ENCODE measurements around the gene PHF21A. TPM values are rescaled to one million over a fixed set of nuclear protein-coding genes. Genes with fewer than 3 reads are reported as not detected.

PHF21A gene
- total and polyA plus RNA-seq, 2 donors (not counting 3 experiments of a cell fraction or from before 2014, with no cell fraction given), result 14.1 to 30.5 TPM

DNA sequence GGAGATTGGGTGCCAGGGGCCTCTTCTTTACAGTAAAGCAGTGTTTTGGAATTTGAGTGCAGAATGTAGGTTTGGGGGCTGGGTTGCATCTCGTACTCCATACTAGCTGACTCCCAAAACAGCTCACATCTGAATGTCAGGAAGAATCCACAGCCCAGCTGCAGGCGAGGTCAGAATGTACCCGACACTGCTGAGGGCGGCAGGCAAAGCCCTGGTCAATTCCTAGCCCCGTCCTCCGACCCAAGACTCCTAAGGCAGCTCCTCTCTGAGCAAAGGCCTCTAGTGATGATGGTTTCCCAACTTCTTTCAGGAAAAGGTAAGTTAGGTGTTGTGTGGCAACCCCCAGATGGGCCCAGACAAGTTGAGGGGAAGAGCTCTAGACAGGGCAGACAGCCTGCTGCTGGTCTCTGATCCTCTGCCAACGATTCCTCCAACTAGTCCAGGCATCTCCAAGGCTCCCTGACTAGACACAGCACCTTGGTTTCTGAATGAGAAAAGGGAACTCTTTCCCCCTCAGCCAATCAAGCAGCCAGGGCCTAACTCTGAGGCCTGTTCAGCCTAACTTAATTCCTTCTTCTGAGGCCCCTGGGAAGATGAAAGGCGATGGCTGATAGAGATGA lies 190.2 kb downstream of the PHF21A start:
- BruUV-seq (replicated peaks), result no TSS peak
- FAIRE-seq (no peak), DNase-seq (ENCODE audit: low read depth, low spot score) (no peak)
- intact Hi-C loops (cut with micrococcal nuclease), result no loop called here
- dilution Hi-C loops (cut with MboI; ENCODE audit: extremely low pct_ligation_motif_present, low sequenced_read_pairs), result no loop called here
- ChIA-PET POLR2A (no interaction called here), CTCF (interaction anchor here (0.9 to 1.6 kb wide), 2 partner anchors 9 to 34 kb away, joined by 4 to 5 read pairs; no protein-coding TSS in a partner anchor)
- Histone ChIP-seq H2AFZ (ENCODE audit: low read depth, low read length) (no peak overlapping the region), H3K9ac (replicated peaks; ENCODE audit: extremely low read depth, insufficient read depth, low read length) (no peak overlapping the region), H4K20me1 (replicated peaks; ENCODE audit: control insufficient read depth, extremely low read depth, insufficient read depth, low read length) (no peaks in the 10 kb centered on the region), H3K79me2 (ENCODE audit: control insufficient read depth, insufficient read depth, low read length) (no peaks in the 10 kb centered on the region), H3K9me1 (replicated peaks; ENCODE audit: control insufficient read depth, extremely low read depth, insufficient read depth, low read length) (no peaks in the 10 kb centered on the region), H3K36me3 (ENCODE audit: control insufficient read depth in 2 of 2, extremely low read depth in 1 of 2, insufficient read depth in 2 of 2, low read length in 2 of 2) (peaks cover 0 to 31% of the 10 kb centered on the region in 2 experiments), H3K27ac (ENCODE audit: insufficient read depth, low read depth, low read length) (no peak overlapping the region), H3K4me2 (ENCODE audit: insufficient read depth, low read length) (no peak overlapping the region), H3K4me3 (replicated peaks in 1 of 3; ENCODE audit: insufficient read depth in 1 of 3, low read depth in 1 of 3, low read length in 3 of 3) (no peak overlapping the region), H3K4me1 (ENCODE audit: control insufficient read depth, extremely low read depth, insufficient read depth, low read length) (no peaks in the 10 kb centered on the region), H3K27me3 (ENCODE audit: control insufficient read depth in 2 of 2, insufficient read depth in 2 of 2, low read length in 2 of 2) (no peaks in the 10 kb centered on the region), H3K9me3 (replicated peaks; ENCODE audit: control insufficient read depth, insufficient read depth, low read length) (no peaks in the 10 kb centered on the region)
- TF ChIP-seq POLR2AphosphoS5 (IDR thresholded peaks at IDR 0.05; ENCODE audit: insufficient read depth, low read depth, low read length) (no peak), POLR2A (IDR thresholded peaks at IDR 0.05; ENCODE audit: low read depth, low read length) (no peak), MYC (IDR thresholded peaks at IDR 0.05; ENCODE audit: low read depth, low read length) (no peak), MAX (IDR thresholded peaks at IDR 0.05; ENCODE audit: insufficient read depth, insufficient read length) (no peak), EZH2 (IDR thresholded peaks at IDR 0.05; ENCODE audit: borderline replicate concordance, low read depth, low read length, severe bottlenecking) (no peak)

- Histone ChIP-seq H3K27ac (ENCODE audit: insufficient read depth, low read depth, low read length) (no peak overlapping the region), H3K9ac (replicated peaks; ENCODE audit: extremely low read depth, insufficient read depth, low read length) (no peak overlapping the region), H3K4me1 (ENCODE audit: control insufficient read depth, extremely low read depth, insufficient read depth, low read length) (no peaks in the 10 kb centered on the region), H3K9me1 (replicated peaks; ENCODE audit: control insufficient read depth, extremely low read depth, insufficient read depth, low read length) (no peaks in the 10 kb centered on the region), H3K36me3 (ENCODE audit: control insufficient read depth in 2 of 2, extremely low read depth in 1 of 2, insufficient read depth in 2 of 2, low read length in 2 of 2) (peaks cover 0 to 24% of the 10 kb centered on the region in 2 experiments), H3K9me3 (replicated peaks; ENCODE audit: control insufficient read depth, insufficient read depth, low read length) (no peaks in the 10 kb centered on the region), H3K4me3 (replicated peaks in 1 of 3; ENCODE audit: insufficient read depth in 1 of 3, low read depth in 1 of 3, low read length in 3 of 3) (no peak overlapping the region), H2AFZ (ENCODE audit: low read depth, low read length) (no peak overlapping the region), H3K4me2 (ENCODE audit: insufficient read depth, low read length) (no peak overlapping the region), H3K79me2 (ENCODE audit: control insufficient read depth, insufficient read depth, low read length) (no peaks in the 10 kb centered on the region), H4K20me1 (replicated peaks; ENCODE audit: control insufficient read depth, extremely low read depth, insufficient read depth, low read length) (no peaks in the 10 kb centered on the region), H3K27me3 (ENCODE audit: control insufficient read depth in 2 of 2, insufficient read depth in 2 of 2, low read length in 2 of 2) (no peaks in the 10 kb centered on the region)
- POLR2A ChIA-PET, result no interaction called here
- no peak for FAIRE-seq
- no TSS peak for BruUV-seq (replicated peaks)
- no peak for DNase-seq (ENCODE audit: low read depth, low spot score)
- intact Hi-C loops (cut with micrococcal nuclease) (no loop called here), dilution Hi-C loops (cut with MboI; ENCODE audit: extremely low pct_ligation_motif_present, low sequenced_read_pairs) (no loop called here)
- CTCF ChIA-PET, result interaction anchor here (0.9 to 1.6 kb wide), 2 partner anchors 10 to 35 kb away, joined by 4 to 5 read pairs; no protein-coding TSS in a partner anchor
- TF ChIP-seq MAX (IDR thresholded peaks at IDR 0.05; ENCODE audit: insufficient read depth, insufficient read length) (no peak), MYC (IDR thresholded peaks at IDR 0.05; ENCODE audit: low read depth, low read length) (no peak), EZH2 (IDR thresholded peaks at IDR 0.05; ENCODE audit: borderline replicate concordance, low read depth, low read length, severe bottlenecking) (no peak), FOS (IDR thresholded peaks at IDR 0.05; ENCODE audit: borderline replicate concordance, insufficient read depth, low read length) (no peak), POLR2A (IDR thresholded peaks at IDR 0.05; ENCODE audit: low read depth, low read length) (no peak), JUN (IDR thresholded peaks at IDR 0.05; ENCODE audit: borderline replicate concordance, insufficient read depth, insufficient read length, low read depth) (no peak), GATA2 (IDR thresholded peaks at IDR 0.05; ENCODE audit: insufficient read depth, insufficient read length, low read depth, low read length) (no peak), POLR2AphosphoS5 (IDR thresholded peaks at IDR 0.05; ENCODE audit: insufficient read depth, low read depth, low read length) (no peak)
- TF ChIP-seq, protein P1, sequence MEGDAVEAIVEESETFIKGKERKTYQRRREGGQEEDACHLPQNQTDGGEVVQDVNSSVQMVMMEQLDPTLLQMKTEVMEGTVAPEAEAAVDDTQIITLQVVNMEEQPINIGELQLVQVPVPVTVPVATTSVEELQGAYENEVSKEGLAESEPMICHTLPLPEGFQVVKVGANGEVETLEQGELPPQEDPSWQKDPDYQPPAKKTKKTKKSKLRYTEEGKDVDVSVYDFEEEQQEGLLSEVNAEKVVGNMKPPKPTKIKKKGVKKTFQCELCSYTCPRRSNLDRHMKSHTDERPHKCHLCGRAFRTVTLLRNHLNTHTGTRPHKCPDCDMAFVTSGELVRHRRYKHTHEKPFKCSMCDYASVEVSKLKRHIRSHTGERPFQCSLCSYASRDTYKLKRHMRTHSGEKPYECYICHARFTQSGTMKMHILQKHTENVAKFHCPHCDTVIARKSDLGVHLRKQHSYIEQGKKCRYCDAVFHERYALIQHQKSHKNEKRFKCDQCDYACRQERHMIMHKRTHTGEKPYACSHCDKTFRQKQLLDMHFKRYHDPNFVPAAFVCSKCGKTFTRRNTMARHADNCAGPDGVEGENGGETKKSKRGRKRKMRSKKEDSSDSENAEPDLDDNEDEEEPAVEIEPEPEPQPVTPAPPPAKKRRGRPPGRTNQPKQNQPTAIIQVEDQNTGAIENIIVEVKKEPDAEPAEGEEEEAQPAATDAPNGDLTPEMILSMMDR (IDR thresholded peaks at IDR 0.05; ENCODE audit: extremely low read depth in 1 of 2, insufficient read depth in 1 of 2, low read depth in 1 of 2, low read length in 2 of 2), result no peak
These were observed 191.0 kb downstream of the PHF21A start for GRCh38 chr11:45930031-45930794.

Measured in endothelial cell of umbilical vein (primary cell).